Ishikawa (cell line): ENCODE measurements around the gene CDK5.
A peak's percentile ranks its signal among the peaks of the same experiment; 100 is the strongest.

Experiments
- CEBPB ChIP-seq: IDR thresholded peaks from 2 replicates; pipeline ENCODE4 v1.6.1; 2012
- CREB1 ChIP-seq: IDR thresholded peaks from 2 replicates; pipeline ENCODE4 v1.6.1; 2012; ENCODE audit warnings: low read depth
- EGR1 ChIP-seq: IDR thresholded peaks from 2 replicates; pipeline ENCODE4 v1.6.1; 2012
- EP300 ChIP-seq: IDR thresholded peaks from 2 replicates; pipeline ENCODE4 v1.6.1; 2012; ENCODE audit warnings: borderline replicate concordance
- FOXM1 ChIP-seq: IDR thresholded peaks from 2 replicates; pipeline ENCODE4 v1.6.1; 2012; ENCODE audit warnings: low read depth, borderline replicate concordance
- NFIC ChIP-seq: IDR thresholded peaks from 2 replicates; pipeline ENCODE4 v1.6.1; 2012
- RAD21 ChIP-seq: IDR thresholded peaks from 2 replicates; pipeline ENCODE4 v1.6.1; 2012; ENCODE audit warnings: low read depth
- TAF1 ChIP-seq: IDR thresholded peaks from 2 replicates; pipeline ENCODE4 v1.6.1; 2012; ENCODE audit warnings: low read depth, mild to moderate bottlenecking
- TCF12 ChIP-seq: IDR thresholded peaks from 2 replicates; pipeline ENCODE4 v1.6.1; 2012; ENCODE audit warnings: low read depth
- TEAD4 ChIP-seq: IDR thresholded peaks from 2 replicates; pipeline ENCODE4 v1.6.1; 2012
- YY1 ChIP-seq: IDR thresholded peaks from 2 replicates; pipeline ENCODE4 v1.6.1; 2012; ENCODE audit warnings: low read depth
- ZBTB7A ChIP-seq: IDR thresholded peaks from 2 replicates; pipeline ENCODE4 v1.6.1; 2012; ENCODE audit warnings: low read depth
- TF ChIP-seq, protein P1 (sequence below): IDR thresholded peaks from 2 replicates; pipeline ENCODE4 v1.6.1; 2012; ENCODE audit warnings: low read depth, mild to moderate bottlenecking
- TF ChIP-seq, protein P2 (sequence below): IDR thresholded peaks from 2 replicates; pipeline ENCODE4 v1.6.1; 2012
- TF ChIP-seq, protein P3 (sequence below): IDR thresholded peaks from 2 replicates; pipeline ENCODE4 v1.6.1; 2012

CDK5 gene

DNA sequence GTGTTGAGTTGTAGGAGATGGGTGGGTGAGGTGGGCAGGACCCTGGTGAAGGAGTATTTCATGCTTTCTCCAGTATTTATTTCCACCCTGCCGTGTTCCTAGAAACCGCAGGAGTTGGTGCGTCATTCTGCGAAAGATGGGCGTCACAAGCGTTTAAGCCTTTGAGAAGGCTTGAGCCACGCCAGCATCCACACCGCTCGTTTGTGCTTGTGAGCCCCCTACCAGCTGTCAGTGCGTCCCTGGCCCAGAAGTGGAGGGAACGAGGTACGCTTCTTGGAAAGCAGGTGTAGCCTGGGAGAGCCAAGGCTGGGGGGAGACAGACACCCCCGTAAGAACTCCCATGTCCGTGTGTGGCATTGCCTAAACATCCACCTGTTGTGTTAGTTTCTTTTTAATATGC is 34.3 kb upstream of the CDK5 start:
- TF ChIP-seq RAD21: no peak
- TF ChIP-seq EGR1: no peak
- TF ChIP-seq, protein P1, sequence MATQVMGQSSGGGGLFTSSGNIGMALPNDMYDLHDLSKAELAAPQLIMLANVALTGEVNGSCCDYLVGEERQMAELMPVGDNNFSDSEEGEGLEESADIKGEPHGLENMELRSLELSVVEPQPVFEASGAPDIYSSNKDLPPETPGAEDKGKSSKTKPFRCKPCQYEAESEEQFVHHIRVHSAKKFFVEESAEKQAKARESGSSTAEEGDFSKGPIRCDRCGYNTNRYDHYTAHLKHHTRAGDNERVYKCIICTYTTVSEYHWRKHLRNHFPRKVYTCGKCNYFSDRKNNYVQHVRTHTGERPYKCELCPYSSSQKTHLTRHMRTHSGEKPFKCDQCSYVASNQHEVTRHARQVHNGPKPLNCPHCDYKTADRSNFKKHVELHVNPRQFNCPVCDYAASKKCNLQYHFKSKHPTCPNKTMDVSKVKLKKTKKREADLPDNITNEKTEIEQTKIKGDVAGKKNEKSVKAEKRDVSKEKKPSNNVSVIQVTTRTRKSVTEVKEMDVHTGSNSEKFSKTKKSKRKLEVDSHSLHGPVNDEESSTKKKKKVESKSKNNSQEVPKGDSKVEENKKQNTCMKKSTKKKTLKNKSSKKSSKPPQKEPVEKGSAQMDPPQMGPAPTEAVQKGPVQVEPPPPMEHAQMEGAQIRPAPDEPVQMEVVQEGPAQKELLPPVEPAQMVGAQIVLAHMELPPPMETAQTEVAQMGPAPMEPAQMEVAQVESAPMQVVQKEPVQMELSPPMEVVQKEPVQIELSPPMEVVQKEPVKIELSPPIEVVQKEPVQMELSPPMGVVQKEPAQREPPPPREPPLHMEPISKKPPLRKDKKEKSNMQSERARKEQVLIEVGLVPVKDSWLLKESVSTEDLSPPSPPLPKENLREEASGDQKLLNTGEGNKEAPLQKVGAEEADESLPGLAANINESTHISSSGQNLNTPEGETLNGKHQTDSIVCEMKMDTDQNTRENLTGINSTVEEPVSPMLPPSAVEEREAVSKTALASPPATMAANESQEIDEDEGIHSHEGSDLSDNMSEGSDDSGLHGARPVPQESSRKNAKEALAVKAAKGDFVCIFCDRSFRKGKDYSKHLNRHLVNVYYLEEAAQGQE: no peak
- TF ChIP-seq, protein P2, sequence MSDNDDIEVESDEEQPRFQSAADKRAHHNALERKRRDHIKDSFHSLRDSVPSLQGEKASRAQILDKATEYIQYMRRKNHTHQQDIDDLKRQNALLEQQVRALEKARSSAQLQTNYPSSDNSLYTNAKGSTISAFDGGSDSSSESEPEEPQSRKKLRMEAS: no peak
- no peak for TF ChIP-seq ZBTB7A
- no peak for TF ChIP-seq NFIC
- TF ChIP-seq EP300: no peak
- TF ChIP-seq TCF12: no peak
- TF ChIP-seq YY1: no peak
- TF ChIP-seq FOXM1: no peak
- TF ChIP-seq, protein P3, sequence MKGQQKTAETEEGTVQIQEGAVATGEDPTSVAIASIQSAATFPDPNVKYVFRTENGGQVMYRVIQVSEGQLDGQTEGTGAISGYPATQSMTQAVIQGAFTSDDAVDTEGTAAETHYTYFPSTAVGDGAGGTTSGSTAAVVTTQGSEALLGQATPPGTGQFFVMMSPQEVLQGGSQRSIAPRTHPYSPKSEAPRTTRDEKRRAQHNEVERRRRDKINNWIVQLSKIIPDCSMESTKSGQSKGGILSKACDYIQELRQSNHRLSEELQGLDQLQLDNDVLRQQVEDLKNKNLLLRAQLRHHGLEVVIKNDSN: no peak
- no peak for TF ChIP-seq TAF1
- no peak for TF ChIP-seq CEBPB
- TF ChIP-seq TEAD4: no peak
- TF ChIP-seq CREB1: no peak

DNA sequence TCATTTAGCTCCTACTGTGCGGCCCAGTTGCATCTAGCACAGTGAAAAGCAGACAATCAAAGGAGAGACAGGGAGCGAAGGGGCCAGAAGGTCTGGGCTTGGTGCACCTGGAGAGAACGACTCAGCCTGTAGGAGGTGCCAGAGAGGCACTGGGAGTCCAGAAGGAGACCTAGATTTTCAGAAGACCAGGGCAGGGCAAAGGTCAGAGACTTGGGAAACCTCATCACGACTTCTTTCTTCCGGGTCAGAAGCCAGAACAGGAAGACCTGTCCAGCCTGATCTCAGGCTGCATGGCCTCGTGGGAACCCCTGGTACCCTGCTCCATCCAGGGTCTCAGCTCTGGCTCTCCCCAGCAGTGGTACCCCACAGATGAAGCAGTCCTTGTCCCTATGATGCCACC is 33.7 kb upstream of the CDK5 start:
- TF ChIP-seq EP300: no peak
- TF ChIP-seq NFIC: no peak
- no peak for TF ChIP-seq FOXM1
- peak; percentile 25; the same call in 1 of the 2 replicates for TF ChIP-seq RAD21
- TF ChIP-seq, protein P1: no peak
- TF ChIP-seq CEBPB: no peak
- TF ChIP-seq TAF1: no peak

DNA sequence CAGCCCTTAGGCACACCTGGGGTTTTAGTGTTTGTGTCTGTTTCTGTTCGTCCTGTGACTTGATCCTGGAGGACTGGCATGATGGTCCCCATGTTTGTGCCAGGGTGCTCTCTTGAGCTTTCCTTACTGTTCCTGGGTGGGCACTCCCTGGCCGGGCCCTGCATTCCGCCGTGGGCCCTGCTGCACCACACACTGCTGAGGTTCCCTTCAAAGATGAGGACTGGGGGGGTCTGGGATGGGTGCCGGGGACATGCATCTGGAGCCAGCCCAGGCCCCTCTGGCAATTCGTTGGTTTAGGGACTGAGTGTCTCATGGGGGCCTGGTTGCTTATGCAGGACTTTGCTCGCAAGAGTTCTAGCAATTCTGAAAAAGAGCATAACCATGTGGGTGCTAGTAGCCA is 33.3 kb upstream of the CDK5 start:
- TF ChIP-seq TEAD4 (no peak), EP300 (no peak), RAD21 (no peak), ZBTB7A (no peak), FOXM1 (no peak), TCF12 (no peak), EGR1 (no peak), YY1 (no peak), TAF1 (no peak), CEBPB (no peak), NFIC (no peak), CREB1 (no peak)
- TF ChIP-seq, protein P3: no peak
- TF ChIP-seq, protein P1: no peak
- TF ChIP-seq, protein P2: no peak

DNA sequence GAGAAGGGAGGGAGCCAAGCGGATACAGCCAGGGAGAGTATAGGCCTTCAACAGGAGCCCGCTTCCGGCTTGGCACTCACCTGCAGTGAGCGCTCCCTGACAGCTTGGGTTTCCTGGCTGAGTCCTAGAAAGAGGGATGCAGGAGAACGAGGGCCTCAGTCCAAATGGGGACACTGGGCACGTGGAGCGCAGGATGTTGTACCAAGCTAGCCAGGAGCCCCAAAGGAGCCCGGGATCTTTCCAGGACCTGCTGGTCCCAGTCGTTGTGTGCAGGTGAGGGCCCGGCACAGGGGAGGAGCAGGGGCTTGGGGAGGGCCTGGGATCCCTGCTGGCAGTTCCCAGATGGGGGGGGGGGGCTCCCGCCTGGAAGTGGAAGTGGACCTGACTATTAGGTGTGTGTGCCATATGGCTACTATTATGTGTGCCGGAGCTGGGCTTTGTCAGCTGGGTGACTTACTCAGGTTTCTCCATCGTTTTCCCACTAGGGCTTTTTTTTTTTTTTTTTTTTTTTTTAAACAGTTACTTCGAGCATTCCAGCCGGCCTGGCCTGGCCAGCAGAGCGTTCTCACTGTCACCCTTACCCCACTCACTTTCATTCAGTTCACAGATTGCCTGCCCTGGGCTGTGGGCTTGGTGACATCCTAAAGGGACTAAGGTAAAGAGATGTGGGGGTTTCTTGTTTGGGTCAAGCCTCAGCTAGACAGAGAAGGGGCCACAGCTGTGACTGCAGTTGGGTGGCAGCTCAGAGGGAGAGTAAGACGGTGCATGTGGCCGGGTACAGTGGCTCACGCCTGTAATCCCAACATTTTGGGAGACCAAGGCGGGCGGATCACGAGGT is 32.4 kb upstream of the CDK5 start:
- TF ChIP-seq, protein P1: no peak
- TF ChIP-seq RAD21 (no peak), CEBPB (no peak)
